NB4 (cell line): Measurements from ENCODE around the gene SGTA.
"Not testable (repeated sequence)": the region's sequence is repeated elsewhere in the genome, so short reads cannot be mapped to it uniquely, and the experiment has no call there.

Experiments
- DNase-seq: peaks from one replicate; pipeline ENCODE4 v3.0.0; 2010; ENCODE audit warnings: low read depth
- H3K4me3 ChIP-seq: one replicate; pipeline ENCODE4 v1.5.1; 2011; ENCODE audit warnings: mild to moderate bottlenecking, low read depth, low read length, moderate library complexity
- CTCF ChIP-seq: IDR thresholded peaks from one replicate; pipeline ENCODE4 v1.5.1; 2012; ENCODE audit warnings: low read depth, low read length
- MYC ChIP-seq: IDR thresholded peaks from 2 replicates; pipeline ENCODE4 v1.6.1; 2011; ENCODE audit warnings: low read depth, low read length
- POLR2A ChIP-seq: IDR thresholded peaks from 2 replicates; pipeline ENCODE4 v1.6.1; 2011; ENCODE audit warnings: mild to moderate bottlenecking; ENCODE audit not compliant: insufficient read length; ENCODE audit errors: extremely low read depth
- TF ChIP-seq, protein P1 (sequence below): IDR thresholded peaks from 2 replicates; pipeline ENCODE4 v1.6.1; 2011; ENCODE audit warnings: low read depth, low read length

Gene SGTA

GRCh38 chr19:2716722-2717637 is 66.1 kb downstream of the SGTA start:
- no peak overlapping the region for H3K4me3 ChIP-seq
- DNase-seq = no peak
- TF ChIP-seq POLR2A (no peak), CTCF (no peak)

DNA sequence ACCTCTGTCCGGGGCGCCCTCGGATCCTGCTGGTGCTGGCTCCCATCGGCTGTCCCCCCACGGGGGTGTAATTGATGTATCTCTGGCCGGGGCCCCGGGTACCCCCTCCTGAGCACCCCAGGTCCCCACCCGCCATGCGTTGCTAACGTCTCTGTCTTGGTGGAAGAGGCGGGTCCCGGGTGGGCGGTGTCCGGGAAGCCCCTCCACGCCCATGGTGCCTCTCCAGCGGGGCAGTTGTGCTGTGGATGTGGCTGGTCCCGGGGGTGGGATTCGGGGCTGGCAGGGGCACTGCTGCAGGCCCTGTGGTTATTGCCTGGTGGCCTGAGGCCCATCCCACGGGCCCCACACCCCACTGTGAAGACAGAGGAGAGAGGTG is 66.8 kb downstream of the SGTA start:
- no peak overlapping the region for H3K4me3 ChIP-seq
- no peak for TF ChIP-seq CTCF
- TF ChIP-seq, protein P1, sequence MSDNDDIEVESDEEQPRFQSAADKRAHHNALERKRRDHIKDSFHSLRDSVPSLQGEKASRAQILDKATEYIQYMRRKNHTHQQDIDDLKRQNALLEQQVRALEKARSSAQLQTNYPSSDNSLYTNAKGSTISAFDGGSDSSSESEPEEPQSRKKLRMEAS = no peak
- no peak for TF ChIP-seq POLR2A
- no peak for TF ChIP-seq MYC
- DNase-seq = no peak

GRCh38 chr19:2715470-2716274 is 67.4 kb downstream of the SGTA start:
- no peak overlapping the region for H3K4me3 ChIP-seq
- no peak for DNase-seq
- TF ChIP-seq, protein P1 = no peak
- TF ChIP-seq CTCF = no peak
- TF ChIP-seq MYC = no peak
- no peak for TF ChIP-seq POLR2A

- TF ChIP-seq MYC (no peak), CTCF (no peak), POLR2A (no peak)
- TF ChIP-seq, protein P1 = no peak
- H3K4me3 ChIP-seq = no peak overlapping the region
- DNase-seq = no peak
Observed at GRCh38 chr19:2714531-2715269, 68.4 kb downstream of the SGTA start.

GRCh38 chr19:2714102-2714501 is 69.0 kb downstream of the SGTA start:
- H3K4me3 ChIP-seq, DNase-seq: not testable (repeated sequence)

DNA sequence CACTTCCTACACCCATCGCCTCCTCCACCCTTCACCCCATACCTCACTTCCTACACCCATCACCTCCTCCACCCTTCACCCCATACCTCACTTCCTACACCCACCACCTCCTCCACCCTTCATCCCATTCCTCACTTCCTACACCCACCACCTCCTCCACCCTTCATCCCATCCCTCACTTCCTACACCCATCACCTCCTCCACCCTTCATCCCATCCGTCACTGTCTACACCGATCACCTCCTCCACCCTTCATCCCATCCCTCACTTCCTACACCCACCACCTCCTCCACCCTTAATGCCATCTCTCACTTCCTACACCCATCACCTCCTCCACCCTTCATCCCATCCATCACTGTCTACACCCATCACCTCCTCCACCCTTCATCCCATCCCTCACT is 69.9 kb downstream of the SGTA start:
- not testable (repeated sequence) for DNase-seq, H3K4me3 ChIP-seq
